ENCODE measurements around the gene COL26A1.
"Not testable (repeated sequence)": the region's sequence is repeated elsewhere in the genome, so short reads cannot be mapped to it uniquely, and the experiment has no call there.

The COL26A1 gene

DNA sequence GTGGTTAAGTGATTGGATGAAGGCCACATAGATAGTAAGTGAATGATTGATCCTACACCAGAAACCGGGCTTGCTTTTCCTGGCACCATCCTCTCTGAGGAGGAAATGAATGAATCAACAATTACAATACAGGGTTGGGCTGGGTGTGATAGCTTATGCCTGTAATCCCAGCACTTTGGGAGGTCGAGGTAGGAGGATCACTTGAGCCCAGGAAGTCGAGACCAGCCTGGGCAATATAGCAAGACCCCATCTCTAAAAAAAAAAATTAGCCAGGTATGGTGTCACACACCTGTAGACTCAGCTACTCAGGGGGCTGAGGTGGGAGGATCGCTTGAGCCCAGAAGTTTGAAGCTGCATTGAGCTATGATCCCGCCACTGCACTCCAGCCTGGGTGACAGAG is 111.5 kb downstream of the COL26A1 start:
- H3K4me3 ChIP-seq (ENCODE audit: extremely low read depth, insufficient read depth, low read length, poor library complexity, severe bottlenecking): no peak overlapping the region

DNA sequence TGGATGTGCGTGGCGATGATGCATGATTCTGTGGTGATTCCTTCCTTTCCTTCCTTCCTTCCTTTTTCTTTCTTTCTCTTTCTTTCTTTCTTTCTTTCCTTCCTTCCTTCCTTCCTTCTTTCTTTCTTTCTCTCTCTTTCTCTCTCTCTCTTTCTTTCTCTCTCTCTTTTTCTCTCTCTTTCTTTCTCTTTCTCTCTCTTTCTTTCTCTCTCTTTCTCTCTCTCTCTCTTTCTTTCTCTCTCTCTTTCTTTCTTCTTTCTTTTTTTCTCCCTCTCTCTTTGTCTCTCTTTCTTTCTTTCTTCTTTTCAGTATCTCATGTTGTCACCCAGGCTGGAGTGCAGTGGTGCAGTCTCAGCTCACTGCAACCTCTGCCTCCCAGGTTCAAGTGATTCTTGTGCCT is 113.0 kb downstream of the COL26A1 start:
- H3K9me3 ChIP-seq (ENCODE audit: control insufficient read depth, low read length): peaks cover 13% of the 10 kb centered on the region
- 100% methylated on average over 1 of the region's 2 CpGs; no CpG with 5 or more reads in 1 of the 2 experiments for WGBS, 2 experiments (ENCODE audit: insufficient coverage in 2 of 2)
- H3K4me3 ChIP-seq (ENCODE audit: extremely low read depth, insufficient read depth, low read length, poor library complexity, severe bottlenecking): not testable (repeated sequence)

More for the DNA sequence above, 111.5 kb downstream of the COL26A1 start:
- no peaks in the 10 kb centered on the region for H3K36me3 ChIP-seq (ENCODE audit: control insufficient read depth, insufficient read depth, low read length)
- H3K9me3 ChIP-seq (ENCODE audit: control insufficient read depth, low read length): peaks cover 11% of the 10 kb centered on the region
- peaks cover 3% of the 10 kb centered on the region for H3K4me1 ChIP-seq (ENCODE audit: control insufficient read depth, insufficient read depth, low read length, poor library complexity, severe bottlenecking)
- H3K27ac ChIP-seq (ENCODE audit: low read depth, low read length, severe bottlenecking): no peak overlapping the region
- WGBS, 2 experiments (ENCODE audit: insufficient coverage in 2 of 2): 82 to 90% methylated on average over 2 to 3 of the region's 5 CpGs

DNA sequence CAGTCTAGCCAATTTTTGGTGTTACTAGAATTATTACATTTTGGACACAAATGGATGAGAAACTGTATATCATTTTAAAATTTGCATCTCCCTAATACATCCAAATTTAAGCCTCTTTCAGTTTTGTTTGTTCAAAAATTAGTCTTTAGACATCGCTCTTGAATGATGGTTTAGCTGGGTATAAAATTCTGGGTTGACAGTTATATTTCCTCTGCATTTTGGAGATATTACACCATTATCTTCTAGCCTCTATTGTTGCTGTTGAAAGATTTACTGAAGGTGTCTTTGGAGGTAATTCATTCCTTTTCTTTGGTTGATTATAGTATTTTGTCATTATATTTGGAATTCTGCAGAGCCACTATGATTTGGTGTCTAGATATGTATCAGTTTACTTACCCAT is 116.5 kb downstream of the COL26A1 start:
- Histone ChIP-seq H3K27ac (ENCODE audit: low read depth, low read length, severe bottlenecking) (no peak overlapping the region), H3K4me3 (ENCODE audit: extremely low read depth, insufficient read depth, low read length, poor library complexity, severe bottlenecking) (no peak overlapping the region), H3K4me1 (ENCODE audit: control insufficient read depth, insufficient read depth, low read length, poor library complexity, severe bottlenecking) (no peaks in the 10 kb centered on the region), H3K9me3 (ENCODE audit: control insufficient read depth, low read length) (peaks cover 13% of the 10 kb centered on the region), H3K36me3 (ENCODE audit: control insufficient read depth, insufficient read depth, low read length) (no peaks in the 10 kb centered on the region)
- no CpG with 5 or more reads among the region's 1 CpG for WGBS, 2 experiments (ENCODE audit: insufficient coverage in 2 of 2)

More for the DNA sequence above, 113.0 kb downstream of the COL26A1 start:
- not testable (repeated sequence) for H3K36me3 ChIP-seq (ENCODE audit: control insufficient read depth, insufficient read depth, low read length); H3K27ac ChIP-seq (ENCODE audit: low read depth, low read length, severe bottlenecking); H3K4me1 ChIP-seq (ENCODE audit: control insufficient read depth, insufficient read depth, low read length, poor library complexity, severe bottlenecking)

DNA sequence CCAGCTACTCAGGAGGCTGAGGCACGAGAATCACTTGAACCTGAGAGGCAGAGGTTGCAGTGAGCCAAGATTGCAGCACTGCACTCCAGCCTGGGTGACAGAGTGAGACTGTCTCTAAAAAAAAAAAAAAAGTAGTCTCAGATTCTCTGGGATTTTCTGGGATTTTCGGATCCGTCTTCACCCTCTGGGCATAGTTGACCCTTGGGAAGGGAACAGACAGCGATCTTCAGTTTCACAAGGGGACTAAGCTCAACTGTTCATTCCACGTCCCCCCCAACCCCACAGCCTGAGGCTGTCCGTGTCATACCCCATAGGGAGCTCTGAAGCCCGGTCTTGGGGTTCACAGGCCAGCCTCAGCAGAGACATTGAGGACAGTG is 123.4 kb downstream of the COL26A1 start:
- not testable (repeated sequence) for H3K4me3 ChIP-seq (ENCODE audit: extremely low read depth, insufficient read depth, low read length, poor library complexity, severe bottlenecking); H3K36me3 ChIP-seq (ENCODE audit: control insufficient read depth, insufficient read depth, low read length); H3K9me3 ChIP-seq (ENCODE audit: control insufficient read depth, low read length)
- WGBS, 2 experiments (ENCODE audit: insufficient coverage in 2 of 2): 70 to 78% methylated on average over 7 of the region's 7 CpGs
- H3K27ac ChIP-seq (ENCODE audit: low read depth, low read length, severe bottlenecking): peak overlapping the region; percentile 80
- peaks cover 12% of the 10 kb centered on the region for H3K4me1 ChIP-seq (ENCODE audit: control insufficient read depth, insufficient read depth, low read length, poor library complexity, severe bottlenecking)

GRCh38 chr7:101486433-101487104 is 123.9 kb downstream of the COL26A1 start:
- Histone ChIP-seq H3K27ac (ENCODE audit: low read depth, low read length, severe bottlenecking) (peak overlapping the region; percentile 80), H3K4me1 (ENCODE audit: control insufficient read depth, insufficient read depth, low read length, poor library complexity, severe bottlenecking) (peaks cover 12% of the 10 kb centered on the region), H3K36me3 (ENCODE audit: control insufficient read depth, insufficient read depth, low read length) (no peaks in the 10 kb centered on the region), H3K9me3 (ENCODE audit: control insufficient read depth, low read length) (no peaks in the 10 kb centered on the region), H3K4me3 (ENCODE audit: extremely low read depth, insufficient read depth, low read length, poor library complexity, severe bottlenecking) (no peak overlapping the region)
- 48 to 50% methylated on average over 16 to 21 of the region's 25 CpGs for WGBS, 2 experiments (ENCODE audit: insufficient coverage in 2 of 2)

DNA sequence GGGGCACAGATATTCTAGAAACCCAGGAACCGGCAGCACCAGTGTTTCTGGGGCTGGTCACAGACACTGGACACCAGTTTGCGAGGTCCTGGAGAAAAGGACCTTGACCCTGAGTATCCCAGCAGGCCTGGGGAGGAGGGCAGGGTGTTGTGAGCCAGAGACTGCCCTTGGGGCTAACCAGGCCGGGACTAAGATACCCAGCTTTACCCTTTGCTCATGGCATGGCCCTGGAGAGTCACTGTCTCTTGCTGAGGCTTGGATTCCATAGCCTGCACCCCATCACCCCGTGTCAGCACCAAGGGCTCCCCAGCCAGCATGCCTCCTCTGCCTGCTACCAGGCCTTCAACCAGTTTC is 124.4 kb downstream of the COL26A1 start:
- Histone ChIP-seq H3K36me3 (ENCODE audit: control insufficient read depth, insufficient read depth, low read length) (no peaks in the 10 kb centered on the region), H3K9me3 (ENCODE audit: control insufficient read depth, low read length) (no peaks in the 10 kb centered on the region), H3K4me3 (ENCODE audit: extremely low read depth, insufficient read depth, low read length, poor library complexity, severe bottlenecking) (no peak overlapping the region), H3K27ac (ENCODE audit: low read depth, low read length, severe bottlenecking) (peak overlapping the region; percentile 80), H3K4me1 (ENCODE audit: control insufficient read depth, insufficient read depth, low read length, poor library complexity, severe bottlenecking) (peaks cover 12% of the 10 kb centered on the region)
- WGBS, 2 experiments (ENCODE audit: insufficient coverage in 2 of 2): 73 to 87% methylated on average over 3 to 4 of the region's 4 CpGs

DNA sequence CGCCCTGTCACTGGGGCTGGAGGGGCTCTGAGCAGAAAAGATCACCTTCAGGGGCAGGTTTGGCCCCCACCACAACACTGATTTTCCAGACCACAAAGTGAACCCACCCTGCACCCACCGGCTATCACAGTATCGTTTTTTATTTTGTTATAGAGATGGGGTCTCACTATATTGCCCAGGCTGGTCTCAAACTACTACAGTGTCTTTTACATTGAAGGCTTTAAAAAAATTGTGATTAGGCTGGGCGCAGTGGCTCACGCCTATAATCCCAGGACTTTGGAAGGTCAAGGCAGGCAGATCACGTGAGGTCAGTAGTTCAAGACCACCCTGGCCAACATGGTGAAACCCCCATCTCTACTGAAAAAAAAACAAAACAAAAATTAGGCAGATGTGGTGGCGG is 125.1 kb downstream of the COL26A1 start:
- H3K4me3 ChIP-seq (ENCODE audit: extremely low read depth, insufficient read depth, low read length, poor library complexity, severe bottlenecking): no peak overlapping the region
- H3K9me3 ChIP-seq (ENCODE audit: control insufficient read depth, low read length): no peaks in the 10 kb centered on the region
- H3K27ac ChIP-seq (ENCODE audit: low read depth, low read length, severe bottlenecking): no peak overlapping the region
- WGBS, 2 experiments (ENCODE audit: insufficient coverage in 2 of 2): 98 to 100% methylated on average over 4 to 5 of the region's 7 CpGs
- peaks cover 12% of the 10 kb centered on the region for H3K4me1 ChIP-seq (ENCODE audit: control insufficient read depth, insufficient read depth, low read length, poor library complexity, severe bottlenecking)
- H3K36me3 ChIP-seq (ENCODE audit: control insufficient read depth, insufficient read depth, low read length): no peaks in the 10 kb centered on the region

- Histone ChIP-seq H3K9me3 (ENCODE audit: control insufficient read depth, low read length) (no peaks in the 10 kb centered on the region), H3K4me3 (ENCODE audit: extremely low read depth, insufficient read depth, low read length, poor library complexity, severe bottlenecking) (no peak overlapping the region), H3K27ac (ENCODE audit: low read depth, low read length, severe bottlenecking) (peak overlapping the region; percentile 29), H3K4me1 (ENCODE audit: control insufficient read depth, insufficient read depth, low read length, poor library complexity, severe bottlenecking) (peaks cover 12% of the 10 kb centered on the region), H3K36me3 (ENCODE audit: control insufficient read depth, insufficient read depth, low read length) (no peaks in the 10 kb centered on the region)
- WGBS, 2 experiments (ENCODE audit: insufficient coverage in 2 of 2): 81 to 88% methylated on average over 7 to 9 of the region's 10 CpGs
Measured at GRCh38 chr7:101488826-101489572, 126.3 kb downstream of the COL26A1 start.

DNA sequence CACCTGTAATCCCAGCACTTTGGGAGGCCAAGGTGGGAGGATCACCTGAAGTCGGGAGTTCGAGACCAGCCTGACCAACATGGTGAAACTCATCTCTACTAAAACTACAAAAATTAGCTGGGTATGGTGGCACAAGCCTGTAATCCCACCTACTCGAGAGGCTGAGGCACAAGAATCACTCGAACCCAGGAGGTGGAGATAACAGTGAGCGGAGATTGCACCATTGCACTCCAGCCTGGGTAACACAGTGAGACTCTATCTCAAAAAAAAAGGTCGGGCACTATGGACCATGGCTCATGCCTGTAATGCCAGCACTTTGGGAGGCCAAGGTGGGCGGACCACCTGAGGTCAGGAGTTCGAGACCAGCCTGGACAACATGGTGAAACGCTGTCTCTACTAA is 127.8 kb downstream of the COL26A1 start:
- not testable (repeated sequence) for H3K27ac ChIP-seq (ENCODE audit: low read depth, low read length, severe bottlenecking); H3K36me3 ChIP-seq (ENCODE audit: control insufficient read depth, insufficient read depth, low read length); H3K4me3 ChIP-seq (ENCODE audit: extremely low read depth, insufficient read depth, low read length, poor library complexity, severe bottlenecking); H3K9me3 ChIP-seq (ENCODE audit: control insufficient read depth, low read length)
- H3K4me1 ChIP-seq (ENCODE audit: control insufficient read depth, insufficient read depth, low read length, poor library complexity, severe bottlenecking): peaks cover 12% of the 10 kb centered on the region
- 92 to 96% methylated on average over 4 to 7 of the region's 9 CpGs for WGBS, 2 experiments (ENCODE audit: insufficient coverage in 2 of 2)

- WGBS, 2 experiments (ENCODE audit: insufficient coverage in 2 of 2): 80% methylated on average over 2 of the region's 4 CpGs; no CpG with 5 or more reads in 1 of the 2 experiments
- not testable (repeated sequence) for H3K36me3 ChIP-seq (ENCODE audit: control insufficient read depth, insufficient read depth, low read length); H3K4me1 ChIP-seq (ENCODE audit: control insufficient read depth, insufficient read depth, low read length, poor library complexity, severe bottlenecking); H3K9me3 ChIP-seq (ENCODE audit: control insufficient read depth, low read length); H3K4me3 ChIP-seq (ENCODE audit: extremely low read depth, insufficient read depth, low read length, poor library complexity, severe bottlenecking); H3K27ac ChIP-seq (ENCODE audit: low read depth, low read length, severe bottlenecking)
Measured at GRCh38 chr7:101491442-101491841, 128.8 kb downstream of the COL26A1 start.

All from mesodermal cell (in vitro differentiated cells).